Fibroblast of skin of scalp (primary cell): ENCODE measurements around the gene REP15.
"Not testable (repeated sequence)": the region's sequence is repeated elsewhere in the genome, so short reads cannot be mapped to it uniquely, and the experiment has no call there.

Experiments
- DNase-seq: peaks from one replicate; pipeline ENCODE4 v3.0.0-alpha.2; 2013

Gene REP15

GRCh38 chr12:27703720-27704452 lies 7.6 kb downstream of the REP15 start:
- DNase-seq = peak; percentile 95

DNA sequence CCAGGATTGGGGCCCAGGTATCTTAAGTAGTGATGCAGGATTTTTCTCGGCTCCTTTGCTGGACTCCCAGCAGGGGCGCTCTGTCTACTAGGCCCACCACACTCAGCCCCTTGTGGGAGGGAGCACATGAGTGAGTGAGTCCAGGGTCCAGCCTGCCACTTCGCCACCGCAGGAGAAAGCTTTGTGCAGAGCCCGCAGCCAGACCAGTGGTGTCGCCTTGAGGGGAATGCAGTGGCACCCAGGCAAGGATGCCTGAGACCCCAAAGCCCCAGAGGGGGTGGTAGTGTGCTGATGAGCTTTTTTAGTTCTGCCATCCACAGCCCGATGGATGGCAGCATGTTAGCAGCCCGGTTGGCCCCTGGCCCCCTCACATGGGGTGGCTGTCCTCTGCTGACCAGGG lies 9.0 kb downstream of the REP15 start:
- no peak for DNase-seq

- no peak for DNase-seq
Observed at GRCh38 chr12:27707216-27707615, 11.0 kb downstream of the REP15 start.

DNA sequence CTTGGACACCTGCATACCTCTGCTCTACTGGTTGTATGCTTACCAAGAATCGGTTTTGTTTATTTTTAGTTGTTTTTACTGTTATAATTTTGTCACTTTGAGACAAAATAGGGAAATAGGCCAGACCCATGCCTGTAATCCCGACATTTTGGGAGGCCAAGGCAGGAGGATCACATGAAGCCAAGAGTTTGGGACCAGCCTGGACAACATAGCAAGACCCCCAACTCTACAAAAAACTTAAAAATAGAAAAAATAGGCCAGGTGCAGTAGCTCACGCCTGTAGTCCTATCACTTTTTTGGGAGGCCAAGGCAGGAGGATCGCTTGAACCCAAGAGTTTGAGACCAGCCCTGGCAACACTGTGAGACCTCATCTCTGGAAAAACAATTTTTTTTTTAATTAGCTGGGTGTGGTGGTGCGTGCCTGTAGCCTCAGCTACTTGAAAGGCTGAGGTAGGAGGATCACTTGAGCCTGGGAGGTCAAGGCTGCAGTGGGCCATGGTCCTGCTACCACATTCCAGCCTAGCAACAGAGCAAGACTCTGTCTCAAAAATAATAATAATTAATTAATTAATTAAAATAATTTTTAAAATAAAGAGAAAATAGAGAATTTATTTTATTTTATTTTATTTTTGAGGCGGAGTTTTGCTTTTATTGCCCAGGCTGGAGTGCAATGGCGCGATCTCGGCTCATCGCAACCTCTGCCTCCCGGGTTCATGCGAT lies 13.1 kb downstream of the REP15 start:
- DNase-seq = no peak

- peak; percentile 68 for DNase-seq
Observed at GRCh38 chr12:27709932-27710591, 13.8 kb downstream of the REP15 start.

- DNase-seq = peak; percentile 94
Observed at GRCh38 chr12:27710592-27711316, 14.5 kb downstream of the REP15 start, which contains the start of gene MRPS35. Gene MRPS35 (plus strand): TSS chr12:27710832. CDS start chr12:27710844, 12 bp downstream.

DNA sequence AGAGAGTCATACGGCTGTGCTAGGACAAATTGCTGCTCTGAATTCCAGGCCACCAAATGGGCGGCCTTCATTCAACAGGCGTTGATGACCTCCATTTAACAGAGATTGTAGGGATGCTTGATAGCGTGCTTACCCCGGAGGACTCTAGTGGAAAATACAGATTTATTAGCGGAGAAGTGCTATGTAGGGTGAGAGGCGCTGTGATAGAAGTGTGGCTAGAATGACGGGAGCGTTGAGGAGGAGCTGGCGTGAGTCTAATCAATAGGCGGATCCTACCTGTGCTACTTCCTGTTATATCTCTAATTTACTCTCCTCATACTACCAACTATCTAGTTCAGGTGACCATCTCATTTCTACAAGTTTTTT lies 15.1 kb downstream of the REP15 start:
- DNase-seq = no peak

- DNase-seq = no peak
Observed at GRCh38 chr12:27711967-27712366, 15.7 kb downstream of the REP15 start.

- no peak for DNase-seq
Observed at GRCh38 chr12:27723212-27723611, 27.0 kb downstream of the REP15 start.

DNA sequence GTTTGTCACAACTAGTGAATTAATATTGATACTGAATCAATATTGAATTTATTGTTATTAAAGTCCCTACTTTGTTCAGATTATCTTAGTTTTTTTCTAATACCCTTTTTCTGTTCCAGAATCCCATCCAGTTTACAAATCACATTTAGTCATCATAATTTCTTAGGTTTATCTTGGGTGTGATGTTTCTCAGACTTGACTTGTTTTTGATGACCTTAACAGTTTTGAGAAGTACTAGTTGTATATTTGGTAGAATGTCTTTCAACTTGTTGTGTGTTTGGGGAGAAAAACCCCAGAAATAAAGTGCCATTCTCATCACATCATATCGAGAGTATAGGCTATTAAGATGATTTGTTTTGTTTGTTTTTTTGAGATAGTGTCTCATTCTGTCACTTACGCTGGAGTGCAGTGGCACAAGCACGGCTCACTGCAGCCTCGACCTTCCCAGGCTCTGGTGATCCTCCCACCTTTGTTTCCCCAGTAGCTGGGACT lies 33.9 kb downstream of the REP15 start:
- DNase-seq = no peak

GRCh38 chr12:27732281-27732680 lies 36.0 kb downstream of the REP15 start:
- DNase-seq = no peak

DNA sequence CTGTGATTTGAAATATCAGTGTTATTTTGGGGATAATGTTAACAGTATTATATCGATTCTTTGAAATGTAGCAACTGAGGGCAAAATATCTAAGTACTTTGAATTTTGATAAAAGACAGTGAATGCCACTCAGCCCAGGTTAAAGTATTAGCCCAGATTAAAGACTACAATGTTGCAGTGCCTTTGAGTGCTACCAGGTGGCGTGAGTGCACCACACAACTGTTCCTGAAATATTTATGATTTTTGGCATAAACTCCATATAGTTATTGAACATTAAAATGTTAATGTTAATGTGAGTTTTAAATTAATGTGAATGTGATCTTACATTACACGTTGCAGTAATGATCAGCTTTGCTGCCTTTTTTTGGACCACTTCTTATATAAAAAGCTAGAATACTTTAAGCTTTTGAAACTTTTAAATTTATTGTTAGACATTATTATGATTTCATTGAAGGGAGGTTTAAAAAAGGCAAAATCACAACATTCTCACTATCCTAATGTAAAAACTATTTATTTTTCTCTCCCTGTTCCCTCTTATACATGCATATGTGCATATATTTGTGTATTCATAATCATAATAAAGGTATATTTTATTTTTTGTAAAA lies 36.9 kb downstream of the REP15 start:
- DNase-seq = peak; percentile 45

GRCh38 chr12:27733791-27734190 lies 37.5 kb downstream of the REP15 start:
- DNase-seq = no peak

- DNase-seq = not testable (repeated sequence)
Observed at GRCh38 chr12:27734321-27734720, 38.1 kb downstream of the REP15 start.

DNA sequence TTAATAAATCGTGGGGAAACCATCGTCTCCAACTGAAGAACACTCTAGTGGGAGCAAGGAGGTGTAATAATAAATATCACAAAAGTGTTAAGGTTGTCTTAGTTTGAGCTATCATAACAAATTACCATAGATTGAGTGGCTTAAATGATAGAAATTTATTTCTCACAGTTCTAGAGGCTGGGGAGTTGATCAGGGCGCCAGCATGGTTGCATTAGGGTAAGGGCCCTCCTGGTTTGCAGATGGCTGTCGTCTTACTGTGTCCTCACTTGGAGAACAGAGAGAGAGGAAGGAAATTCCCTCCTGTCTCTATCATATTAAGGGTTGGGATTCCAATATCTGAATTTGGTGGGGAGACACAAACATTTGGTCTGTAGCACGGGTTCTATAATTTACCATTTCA lies 47.4 kb downstream of the REP15 start:
- DNase-seq = no peak

- DNase-seq = not testable (repeated sequence)
Observed at GRCh38 chr12:27745734-27746133, 49.5 kb downstream of the REP15 start.
